Activated T-helper 2 cell treated with anti-CD3 and anti-CD28 coated beads, Interferon-gamma antibody, Interleukin-2, Interleukin-4, amounts not matched to agents 10 μg/mL and 5 μg/mL and 100 μg/mL, durations not matched to agents 14 hours and 24 hours and 36 hours (primary cell): ENCODE data around the gene SPEN. TPM values are rescaled to one million over a fixed set of nuclear protein-coding genes. Genes with fewer than 3 reads are reported as not detected.

Experiments used
- DNase-seq: peaks from one replicate; pipeline ENCODE4 v3.0.0; 2021; ENCODE audit warnings: low spot score
- H3K27ac Mint-ChIP-seq: one replicate; pipeline ENCODE4 v1.8.0; 2021; ENCODE audit warnings: mixed read lengths
- H3K27me3 Mint-ChIP-seq: one replicate; pipeline ENCODE4 v1.8.0; 2021; ENCODE audit warnings: low read depth, mixed read lengths
- H3K36me3 Mint-ChIP-seq: one replicate; pipeline ENCODE4 v1.8.0; 2021; ENCODE audit warnings: low read depth, mixed read lengths
- H3K4me1 Mint-ChIP-seq: one replicate; pipeline ENCODE4 v1.8.0; 2021; ENCODE audit warnings: low read depth, mixed read lengths
- H3K4me3 Mint-ChIP-seq: one replicate; pipeline ENCODE4 v1.8.0; 2021; ENCODE audit warnings: low read depth, mild to moderate bottlenecking, moderate library complexity, mixed read lengths
- H3K9me3 Mint-ChIP-seq: one replicate; pipeline ENCODE4 v1.8.0; 2021; ENCODE audit warnings: mixed read lengths
- intact Hi-C: fragments of 100-400 bp; cut with micrococcal nuclease; formaldehyde crosslinking; loops from one replicate; pipeline ENCODE4 v1.15.1; 2023
- total RNA-seq: library from RNA; stranded (reverse); gene quantifications from 2 replicates; pipeline ENCODE4 v1.2.3, GENCODE V29; 2022

The SPEN gene
- total RNA-seq, 1 donor from 2014 or later = 75.9 TPM

GRCh38 chr1:15850471-15851001 lies 3.0 kb downstream of the SPEN start:
- H3K27ac Mint-ChIP-seq = no peak overlapping the region
- intact Hi-C loops = loop anchor here (2.0 kb wide), 1 partner anchor 68 kb away; no protein-coding TSS in a partner anchor
- peaks cover 40% of the 10 kb centered on the region for H3K4me1 Mint-ChIP-seq
- no peaks in the 10 kb centered on the region for H3K27me3 Mint-ChIP-seq
- DNase-seq = no peak
- H3K4me3 Mint-ChIP-seq = peak overlapping the region; percentile 66
- peaks cover 29% of the 10 kb centered on the region for H3K36me3 Mint-ChIP-seq
- no peaks in the 10 kb centered on the region for H3K9me3 Mint-ChIP-seq

GRCh38 chr1:15851210-15852035 lies 3.9 kb downstream of the SPEN start:
- intact Hi-C loops = loop anchor here (2.0 kb wide), 1 partner anchor 67 kb away; no protein-coding TSS in a partner anchor
- Mint-ChIP-seq H3K4me3 (peak overlapping the region; percentile 13), H3K27ac (no peak overlapping the region), H3K4me1 (peaks cover 35% of the 10 kb centered on the region), H3K36me3 (peaks cover 29% of the 10 kb centered on the region), H3K27me3 (no peaks in the 10 kb centered on the region), H3K9me3 (no peaks in the 10 kb centered on the region)
- no peak for DNase-seq

GRCh38 chr1:15852036-15852827 lies 4.7 kb downstream of the SPEN start:
- Mint-ChIP-seq H3K4me1 (peaks cover 34% of the 10 kb centered on the region), H3K27ac (no peak overlapping the region), H3K27me3 (no peaks in the 10 kb centered on the region), H3K9me3 (no peaks in the 10 kb centered on the region), H3K4me3 (no peak overlapping the region), H3K36me3 (peaks cover 32% of the 10 kb centered on the region)
- intact Hi-C loops = no loop called here
- no peak for DNase-seq

GRCh38 chr1:15852828-15853302 lies 5.4 kb downstream of the SPEN start:
- H3K36me3 Mint-ChIP-seq = peaks cover 32% of the 10 kb centered on the region
- no peaks in the 10 kb centered on the region for H3K27me3 Mint-ChIP-seq
- H3K4me3 Mint-ChIP-seq = no peak overlapping the region
- DNase-seq = no peak
- peaks cover 34% of the 10 kb centered on the region for H3K4me1 Mint-ChIP-seq
- intact Hi-C loops = no loop called here
- no peak overlapping the region for H3K27ac Mint-ChIP-seq
- no peaks in the 10 kb centered on the region for H3K9me3 Mint-ChIP-seq

GRCh38 chr1:15856888-15857287 lies 9.4 kb downstream of the SPEN start:
- Mint-ChIP-seq H3K27me3 (no peaks in the 10 kb centered on the region), H3K27ac (no peak overlapping the region), H3K36me3 (peaks cover 16% of the 10 kb centered on the region), H3K4me3 (no peak overlapping the region), H3K9me3 (no peaks in the 10 kb centered on the region), H3K4me1 (peaks cover 13% of the 10 kb centered on the region)
- intact Hi-C loops = no loop called here
- no peak for DNase-seq

GRCh38 chr1:15858069-15858670 lies 10.7 kb downstream of the SPEN start:
- no peaks in the 10 kb centered on the region for H3K9me3 Mint-ChIP-seq
- no peak overlapping the region for H3K27ac Mint-ChIP-seq
- no peak for DNase-seq
- H3K36me3 Mint-ChIP-seq = peaks cover 15% of the 10 kb centered on the region
- H3K4me3 Mint-ChIP-seq = no peak overlapping the region
- intact Hi-C loops = no loop called here
- H3K27me3 Mint-ChIP-seq = no peaks in the 10 kb centered on the region
- peaks cover 8% of the 10 kb centered on the region for H3K4me1 Mint-ChIP-seq

- H3K27me3 Mint-ChIP-seq = no peaks in the 10 kb centered on the region
- H3K27ac Mint-ChIP-seq = no peak overlapping the region
- no peak for DNase-seq
Measured at GRCh38 chr1:15858672-15859372, 11.3 kb downstream of the SPEN start.

GRCh38 chr1:15863156-15863901 lies 15.8 kb downstream of the SPEN start:
- peaks cover 10% of the 10 kb centered on the region for H3K36me3 Mint-ChIP-seq
- H3K27me3 Mint-ChIP-seq = no peaks in the 10 kb centered on the region
- H3K9me3 Mint-ChIP-seq = no peaks in the 10 kb centered on the region
- intact Hi-C loops = no loop called here
- H3K4me1 Mint-ChIP-seq = peaks cover 8% of the 10 kb centered on the region
- no peak for DNase-seq
- no peak overlapping the region for H3K27ac Mint-ChIP-seq
- H3K4me3 Mint-ChIP-seq = no peak overlapping the region

More at GRCh38 chr1:15858672-15859372, 11.3 kb downstream of the SPEN start:
- Mint-ChIP-seq H3K4me1 (peaks cover 8% of the 10 kb centered on the region), H3K9me3 (no peaks in the 10 kb centered on the region), H3K4me3 (no peak overlapping the region), H3K36me3 (peaks cover 16% of the 10 kb centered on the region)
- intact Hi-C loops = no loop called here

GRCh38 chr1:15866721-15867201 lies 19.3 kb downstream of the SPEN start:
- no peaks in the 10 kb centered on the region for H3K9me3 Mint-ChIP-seq
- no peak overlapping the region for H3K27ac Mint-ChIP-seq
- no peaks in the 10 kb centered on the region for H3K27me3 Mint-ChIP-seq
- intact Hi-C loops = no loop called here
- H3K4me3 Mint-ChIP-seq = no peak overlapping the region
- H3K4me1 Mint-ChIP-seq = peaks cover 15% of the 10 kb centered on the region
- no peak for DNase-seq
- peaks cover 10% of the 10 kb centered on the region for H3K36me3 Mint-ChIP-seq

GRCh38 chr1:15867288-15867687 lies 19.8 kb downstream of the SPEN start:
- H3K36me3 Mint-ChIP-seq = peaks cover 10% of the 10 kb centered on the region
- no peak overlapping the region for H3K4me3 Mint-ChIP-seq
- intact Hi-C loops = no loop called here
- peaks cover 15% of the 10 kb centered on the region for H3K4me1 Mint-ChIP-seq
- DNase-seq = no peak
- no peak overlapping the region for H3K27ac Mint-ChIP-seq
- no peaks in the 10 kb centered on the region for H3K27me3 Mint-ChIP-seq
- H3K9me3 Mint-ChIP-seq = no peaks in the 10 kb centered on the region

- no peak overlapping the region for H3K27ac Mint-ChIP-seq
- no peaks in the 10 kb centered on the region for H3K27me3 Mint-ChIP-seq
- intact Hi-C loops = no loop called here
- no peak overlapping the region for H3K4me3 Mint-ChIP-seq
- no peaks in the 10 kb centered on the region for H3K9me3 Mint-ChIP-seq
- H3K4me1 Mint-ChIP-seq = peaks cover 16% of the 10 kb centered on the region
- DNase-seq = no peak
- H3K36me3 Mint-ChIP-seq = peaks cover 26% of the 10 kb centered on the region
Measured at GRCh38 chr1:15869413-15869812, 21.9 kb downstream of the SPEN start.
